Stimulated activated CD8-positive, alpha-beta memory T cell treated with anti-CD3 and anti-CD28 coated beads, Interleukin-4, amount 100 ng/mL, for 1 hour (primary cell): ENCODE measurements around the gene HIC1.

Experiments used
- DNase-seq, 2 donors: peaks; one replicate each; pipeline ENCODE4 v3.0.0-alpha.2; 2020; ENCODE audit warnings: low read depth in 2 of 2, low spot score in 1 of 2

The HIC1 gene

DNA sequence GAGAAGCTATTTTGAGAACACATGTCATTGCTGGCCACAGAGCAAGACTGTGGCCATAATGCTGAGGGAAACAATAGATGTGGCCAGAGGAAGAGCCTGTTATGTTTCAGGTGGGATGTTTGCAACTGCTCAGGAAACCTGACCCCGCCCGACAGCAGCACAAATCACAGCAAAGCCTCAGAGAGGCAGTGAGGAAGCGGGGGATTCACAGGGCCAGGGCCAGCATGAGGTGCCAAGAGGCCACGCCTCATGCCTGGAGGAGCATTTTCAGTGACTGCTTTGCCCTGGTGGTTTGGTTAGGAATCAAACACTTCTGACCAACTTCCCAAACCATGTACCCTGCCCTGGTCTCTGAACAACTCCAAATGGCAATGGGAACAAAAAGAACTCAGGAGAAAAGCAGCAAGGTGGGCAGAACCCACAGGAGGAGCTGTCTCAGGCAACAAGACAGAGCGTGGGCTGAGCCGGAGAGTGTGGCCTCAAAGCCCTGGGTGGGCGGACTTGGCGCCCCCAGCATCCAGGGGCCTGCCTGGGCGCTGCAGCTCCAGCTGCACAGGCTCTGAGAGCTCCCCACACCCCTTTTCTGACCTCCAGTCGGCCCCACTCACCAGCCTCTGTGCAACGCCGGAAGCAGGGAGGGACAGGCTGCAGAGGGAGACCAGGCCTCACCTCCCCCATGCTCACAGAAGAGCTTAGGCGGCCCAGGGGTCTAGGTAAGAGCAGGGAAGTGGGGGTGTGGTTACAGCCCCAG, 20.6 kb downstream of the HIC1 start:
- no peak for DNase-seq

DNA sequence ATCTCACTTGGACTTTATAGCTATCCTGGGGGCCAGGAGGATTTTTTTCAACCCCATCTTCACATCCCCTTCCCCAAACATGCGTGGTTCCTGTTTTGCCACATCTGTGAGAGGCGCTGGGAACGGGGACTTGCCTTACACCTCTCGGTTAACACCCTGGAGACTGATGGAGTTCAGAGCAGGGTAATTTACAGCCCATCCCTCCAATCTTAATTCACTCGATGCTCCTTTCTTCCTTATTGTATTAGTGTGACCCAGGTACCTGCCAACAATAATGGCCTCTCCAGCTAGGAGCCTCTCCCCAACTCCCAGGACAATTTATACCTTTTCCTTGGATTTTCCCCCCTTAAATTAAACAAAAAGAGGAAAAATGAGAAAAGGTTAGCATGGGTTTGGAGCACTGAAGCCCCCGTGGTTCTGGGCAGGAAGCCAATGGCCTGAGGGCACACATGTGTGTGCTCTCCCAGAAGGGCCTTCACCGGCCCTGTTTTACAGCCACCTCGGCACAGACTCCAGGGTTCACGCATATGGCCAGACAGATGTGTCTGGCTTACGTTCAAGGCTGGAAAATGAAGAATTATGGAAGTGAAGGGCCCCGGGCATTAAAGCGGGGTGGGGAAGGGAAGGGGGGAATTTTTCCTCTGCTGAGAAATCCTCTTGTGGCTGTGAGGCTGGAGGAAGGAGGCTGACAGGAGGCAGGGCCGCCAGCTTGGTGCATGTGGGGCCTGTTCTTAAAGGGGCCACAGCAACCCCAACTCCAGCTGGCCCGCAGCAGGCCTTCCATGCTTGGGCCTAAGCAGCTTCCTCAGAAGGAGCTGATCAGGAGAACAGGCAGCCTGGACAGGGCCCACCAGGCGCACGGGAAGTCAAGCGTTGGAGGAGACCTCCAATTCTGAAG, 21.4 kb downstream of the HIC1 start:
- DNase-seq = no peak

DNA sequence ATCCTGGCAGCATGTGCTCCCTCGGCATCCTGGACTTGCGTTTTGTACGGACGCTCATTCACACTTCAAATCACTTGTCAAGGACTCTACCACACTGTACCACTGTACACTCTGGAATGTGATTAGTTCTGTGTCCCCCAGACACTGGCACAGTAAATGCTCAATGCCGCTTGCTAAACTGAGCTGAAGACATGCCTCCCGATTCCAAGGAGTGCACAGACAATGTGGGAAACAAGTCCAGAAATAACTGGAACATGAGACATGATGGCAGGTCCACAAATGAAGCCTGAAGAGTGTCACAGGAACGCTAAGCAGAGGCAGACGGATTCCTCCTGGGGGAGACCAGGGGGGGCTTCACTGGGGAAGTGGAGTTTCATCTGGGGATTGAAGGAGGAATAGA, 22.1 kb downstream of the HIC1 start:
- no peak for DNase-seq

DNA sequence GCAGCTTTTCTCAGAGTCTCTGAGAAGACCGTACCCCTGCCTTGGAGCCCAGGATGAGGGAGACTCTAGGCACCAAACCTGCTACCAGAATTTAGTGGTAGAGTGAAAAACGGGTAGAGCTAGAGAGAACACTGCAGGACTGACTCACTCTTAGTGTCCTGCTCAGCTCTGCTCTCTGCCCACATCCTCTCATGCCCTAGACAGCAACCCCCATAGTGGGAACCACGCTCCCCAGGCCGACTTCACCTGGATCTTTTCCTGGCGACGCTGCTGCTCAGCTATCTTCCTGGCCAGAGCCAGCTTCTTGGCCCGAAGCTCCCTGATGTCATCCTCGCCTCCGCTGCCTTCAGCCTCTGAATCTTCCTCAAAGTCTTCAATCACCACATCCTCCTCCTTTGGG, 26.7 kb downstream of the HIC1 start:
- DNase-seq = no peak

DNA sequence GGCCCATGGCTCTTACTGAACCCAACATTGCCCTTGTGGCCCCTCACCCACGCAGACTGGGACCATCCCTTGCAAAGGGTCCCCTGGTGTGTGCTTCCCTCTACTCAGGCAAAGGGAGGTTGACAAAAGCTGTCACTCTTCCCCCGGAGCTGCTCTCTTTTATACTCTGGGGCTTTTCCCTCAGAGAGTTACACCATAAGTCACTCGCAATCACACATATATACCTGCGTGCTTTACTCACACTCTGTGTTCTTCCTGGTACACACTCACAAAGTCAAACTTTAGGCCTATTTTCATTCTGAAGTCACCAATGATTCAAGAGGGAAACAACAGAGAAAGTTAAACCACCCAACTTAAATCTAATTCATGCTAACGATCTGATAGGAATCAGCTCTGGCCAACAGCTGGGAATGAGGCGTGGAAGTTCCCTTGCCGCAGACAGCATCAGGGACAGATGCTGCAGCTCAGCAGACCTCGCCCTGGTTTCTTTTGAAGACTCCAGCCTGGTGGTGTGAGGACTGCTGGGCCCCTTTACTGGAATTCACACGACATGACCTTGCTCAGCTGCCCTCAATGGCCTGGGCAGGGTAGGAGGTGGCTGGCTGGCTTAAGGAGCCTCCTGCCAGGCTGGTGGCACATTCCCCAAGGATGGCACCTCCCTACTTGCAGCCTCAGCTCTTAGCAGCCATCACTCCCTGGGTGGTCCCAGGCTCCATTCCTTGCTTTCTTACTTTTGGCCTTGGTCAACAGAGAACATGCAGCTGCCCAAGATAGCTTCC, 27.3 kb downstream of the HIC1 start:
- DNase-seq = no peak

DNA sequence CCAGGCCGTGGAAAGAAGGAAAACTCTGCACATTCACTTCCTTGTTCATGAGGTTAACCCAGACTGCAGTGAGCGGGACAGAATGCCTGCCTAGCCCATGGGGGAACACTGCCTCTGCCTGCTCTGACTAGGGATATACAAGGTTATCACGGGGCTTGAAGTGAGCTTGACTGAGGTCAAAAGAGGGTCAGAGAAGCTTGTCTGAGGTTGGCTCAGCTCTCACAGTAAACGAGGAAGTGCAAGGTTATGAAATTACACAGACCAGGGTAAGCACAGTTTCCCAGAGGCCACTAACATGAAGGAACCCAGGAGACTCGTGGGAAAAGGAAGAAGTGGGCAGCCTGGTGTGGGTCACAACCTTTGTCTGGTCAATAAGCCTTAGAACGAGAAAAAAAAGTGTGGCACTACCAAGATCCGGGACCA, 28.7 kb downstream of the HIC1 start:
- no peak for DNase-seq

DNA sequence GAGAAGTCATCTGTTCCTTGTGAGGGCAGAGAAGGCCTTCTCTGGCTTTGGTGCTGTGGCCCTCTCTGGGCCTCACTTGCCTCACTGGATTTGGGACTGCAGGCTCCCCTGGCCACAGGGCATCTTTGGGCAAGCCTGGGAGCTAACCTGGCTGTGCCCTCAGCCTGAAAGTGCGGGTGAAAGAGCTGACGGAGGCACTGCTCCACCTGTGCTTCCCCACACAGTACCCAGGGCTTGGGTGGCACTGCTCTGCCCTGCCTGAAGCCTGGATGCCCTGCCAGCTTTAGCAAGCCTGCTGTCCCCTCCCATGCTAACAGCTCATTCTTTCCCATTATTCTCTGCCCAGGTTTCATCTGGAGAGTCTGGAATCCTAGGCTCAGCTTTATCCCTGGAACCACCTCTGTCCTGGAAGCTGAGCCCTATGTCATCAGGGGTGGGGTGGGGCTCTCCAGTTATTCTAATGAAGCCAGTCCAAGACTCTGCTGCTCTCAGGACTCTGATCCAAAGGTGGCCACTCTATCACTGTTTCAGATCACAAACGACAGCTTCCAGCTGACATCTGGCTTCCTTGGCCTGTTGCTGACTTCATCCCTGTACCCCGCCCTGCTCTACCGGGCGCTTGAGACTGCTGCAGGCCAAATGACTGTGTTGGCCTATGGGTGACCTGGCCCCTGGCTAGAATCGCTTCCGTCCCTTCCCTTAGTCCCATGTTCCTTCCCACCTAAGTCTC, 29.3 kb downstream of the HIC1 start:
- DNase-seq = no peak

DNA sequence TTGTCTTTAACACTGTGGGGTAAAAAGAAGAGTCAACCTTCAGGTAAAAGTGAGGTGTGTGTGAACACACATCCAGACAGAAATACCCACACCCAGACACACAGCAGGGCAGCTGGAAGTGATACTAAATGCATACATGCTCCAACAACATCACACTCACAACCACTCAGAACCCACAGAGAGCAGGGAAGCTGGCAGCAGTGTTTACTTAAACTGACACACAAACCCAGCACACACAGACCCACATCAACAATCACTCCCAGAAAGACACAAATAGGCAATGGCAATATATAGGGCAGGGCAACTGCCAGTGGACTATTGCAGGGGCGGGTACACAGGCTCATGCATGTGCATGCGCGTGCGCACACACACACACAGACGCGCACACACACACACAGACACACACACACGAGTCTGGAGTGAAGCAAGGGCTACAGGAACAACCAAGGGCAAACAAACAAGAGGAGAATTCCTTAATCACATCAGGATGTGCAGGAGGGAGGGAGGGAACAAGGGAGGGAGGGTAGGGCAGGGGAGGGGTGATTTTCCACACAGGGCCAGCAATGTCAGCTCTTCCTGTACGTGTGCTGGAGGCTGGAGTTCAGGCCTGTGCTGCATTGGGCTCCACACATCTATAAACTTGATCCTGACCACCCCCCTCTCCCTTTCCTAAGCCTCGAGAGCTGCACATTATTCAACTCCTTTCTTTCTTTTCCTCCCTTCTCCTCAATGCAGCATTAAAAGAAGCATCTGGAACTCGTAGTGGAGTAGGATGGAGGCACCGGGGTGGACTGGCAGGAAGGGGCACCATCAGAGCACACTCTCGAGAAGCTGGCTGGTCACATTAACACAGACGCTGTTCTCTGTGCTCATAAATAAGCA, 30.1 kb downstream of the HIC1 start:
- no peak for DNase-seq

DNA sequence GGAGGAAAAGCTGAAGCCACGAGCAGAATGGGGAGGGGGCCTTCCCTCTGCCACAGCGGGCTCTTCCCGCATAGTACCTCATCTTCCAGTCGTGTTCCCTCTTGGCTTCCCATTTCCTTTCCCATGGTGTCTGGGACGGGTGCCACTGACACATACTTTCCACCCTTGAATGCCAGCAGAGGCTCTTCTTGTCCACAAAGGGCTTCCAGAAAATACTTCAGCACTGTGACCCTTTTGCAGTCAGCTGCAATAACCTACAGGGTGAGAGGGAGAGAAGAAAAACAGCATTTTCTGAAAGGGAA, 30.7 kb downstream of the HIC1 start:
- DNase-seq = no peak

DNA sequence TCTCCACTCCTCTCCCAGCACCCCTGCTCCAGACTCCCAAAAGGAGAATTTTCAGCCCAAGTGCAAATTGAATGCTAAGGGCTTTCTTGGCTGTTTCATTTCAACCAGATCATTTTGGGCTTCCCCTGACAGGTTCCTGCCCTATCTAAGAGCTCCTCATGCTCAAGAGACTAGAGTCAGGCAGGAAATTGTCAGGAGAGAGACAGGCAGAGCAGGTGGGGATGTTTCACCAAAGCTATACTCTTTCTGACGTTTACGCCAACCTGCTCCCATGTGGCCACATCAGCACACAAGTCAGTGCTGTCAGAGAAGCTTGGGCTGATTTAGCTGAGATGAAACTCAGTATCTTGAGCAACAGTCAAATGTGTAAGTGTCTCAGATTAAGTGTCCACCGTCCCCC, 31.4 kb downstream of the HIC1 start:
- no peak for DNase-seq

DNA sequence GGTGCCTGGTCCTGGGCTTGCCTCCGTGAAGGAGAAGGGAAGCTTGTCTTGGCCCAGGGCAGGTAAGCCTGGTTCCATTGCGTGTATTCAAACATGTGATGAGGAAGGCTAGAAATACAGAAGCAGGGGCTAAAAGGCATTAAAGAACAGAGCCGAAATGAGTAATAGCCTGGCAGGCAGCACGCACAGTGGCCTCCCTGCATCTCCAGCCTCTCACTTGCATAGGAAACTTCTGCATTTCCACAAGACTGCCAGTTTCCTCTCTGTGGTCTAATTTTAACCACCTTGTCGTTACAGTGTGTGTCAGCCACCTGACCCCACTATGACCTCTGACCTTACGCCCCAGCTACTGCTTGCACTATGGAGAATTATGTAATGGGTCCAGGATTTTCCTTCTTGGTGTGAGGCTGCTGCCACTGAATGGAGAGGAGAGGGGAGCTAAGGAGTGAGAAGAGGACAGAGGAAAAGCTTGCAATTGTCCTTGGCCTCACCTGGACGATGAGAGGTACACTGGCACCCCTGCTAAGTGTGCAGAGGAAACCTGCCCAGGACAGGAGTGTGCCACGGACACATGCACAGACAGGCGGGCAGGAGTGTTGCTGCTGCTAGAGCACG, 32.8 kb downstream of the HIC1 start:
- no peak for DNase-seq

DNA sequence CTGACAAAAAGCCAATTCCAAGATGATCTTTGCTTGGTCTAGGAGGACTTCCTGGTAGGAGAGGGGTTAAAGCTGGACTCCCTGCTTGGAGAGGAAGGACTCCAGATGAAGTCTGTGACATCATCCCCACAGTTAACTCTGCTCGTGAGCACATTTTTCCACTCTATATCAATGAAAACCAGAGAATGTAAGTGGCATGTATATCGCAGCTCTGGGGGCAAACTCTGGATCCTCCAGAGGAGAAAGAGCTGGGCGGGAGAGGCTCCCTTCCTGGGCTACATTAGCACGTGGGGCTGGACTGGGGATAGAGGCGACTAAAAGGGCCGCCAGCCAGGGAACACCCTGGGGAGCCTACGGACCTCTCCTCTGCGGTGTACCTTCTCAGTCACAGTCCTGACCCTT, 34.1 kb downstream of the HIC1 start:
- no peak for DNase-seq

DNA sequence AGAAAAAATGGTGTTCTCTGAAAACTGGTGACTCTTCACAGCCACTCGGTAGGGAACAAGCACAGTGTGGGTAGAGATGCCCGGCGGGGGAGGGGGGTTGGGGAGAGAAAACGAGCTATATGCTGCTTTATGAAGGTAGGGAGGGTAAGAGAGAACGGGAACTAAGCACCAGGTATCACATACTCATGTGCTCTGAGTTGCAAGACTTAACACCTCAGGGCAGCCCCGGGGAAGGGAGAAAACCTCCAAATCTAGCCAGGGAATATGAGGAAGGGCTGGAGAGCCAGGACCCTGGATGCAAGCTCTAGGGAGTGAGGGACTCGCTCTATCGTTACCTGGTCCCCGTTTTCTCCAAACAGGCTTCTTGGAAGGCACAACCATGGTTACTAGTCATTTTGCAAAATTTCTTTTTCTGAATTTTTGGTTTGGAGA, 35.3 kb downstream of the HIC1 start:
- no peak for DNase-seq

DNA sequence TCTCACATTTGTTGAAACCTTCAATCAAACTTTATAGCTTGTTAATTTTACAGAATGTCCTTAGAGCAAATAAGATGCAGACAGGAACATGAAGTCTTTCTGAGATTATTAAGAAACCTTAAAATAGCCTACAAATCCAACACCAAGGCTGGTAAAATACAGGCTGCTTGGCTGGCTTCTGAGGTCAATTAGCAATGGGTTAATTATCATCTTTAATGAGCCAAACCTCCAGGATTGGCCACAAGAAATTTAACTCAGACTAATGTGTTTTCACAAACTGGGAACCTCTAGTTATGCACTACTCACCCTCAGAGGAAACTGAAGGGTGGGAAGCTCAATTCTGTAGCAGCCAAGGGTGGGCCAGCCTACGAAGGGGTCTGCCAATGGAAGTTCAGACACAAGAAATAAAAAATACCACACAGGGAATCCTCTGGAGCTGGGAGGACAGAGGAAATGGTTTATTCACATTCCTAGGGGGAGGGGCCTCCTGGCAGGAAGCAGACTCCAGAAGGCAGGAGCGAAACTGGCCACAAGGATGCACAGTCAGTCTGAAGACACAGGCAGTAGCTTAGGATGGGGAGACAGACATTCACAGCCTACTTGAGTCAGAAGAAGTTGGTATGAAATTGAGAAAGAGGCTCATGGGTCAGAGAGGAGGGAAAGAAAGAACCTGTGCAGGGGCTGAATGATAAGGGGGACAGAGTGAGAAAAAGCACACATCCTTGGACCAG, 36.1 kb downstream of the HIC1 start:
- DNase-seq = no peak

DNA sequence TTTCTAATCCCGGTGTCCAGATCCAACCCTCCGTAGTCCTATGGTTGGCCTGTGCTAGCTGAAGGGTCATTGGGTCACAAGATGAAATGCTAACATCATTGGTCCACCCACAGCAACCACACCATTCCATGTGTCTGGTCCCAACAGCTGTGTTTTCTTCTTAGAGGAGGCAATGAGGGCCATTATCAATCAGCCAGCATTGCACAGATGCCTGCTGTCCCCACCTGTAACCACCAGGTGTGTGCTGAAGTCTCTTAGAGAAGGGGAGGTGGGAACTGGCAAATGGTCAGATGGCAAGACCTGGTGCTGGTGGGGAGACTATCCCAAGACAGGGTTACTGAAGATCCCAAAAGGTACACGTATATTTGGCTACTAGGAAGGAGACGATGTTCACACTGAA, 37.4 kb downstream of the HIC1 start:
- no peak for DNase-seq

DNA sequence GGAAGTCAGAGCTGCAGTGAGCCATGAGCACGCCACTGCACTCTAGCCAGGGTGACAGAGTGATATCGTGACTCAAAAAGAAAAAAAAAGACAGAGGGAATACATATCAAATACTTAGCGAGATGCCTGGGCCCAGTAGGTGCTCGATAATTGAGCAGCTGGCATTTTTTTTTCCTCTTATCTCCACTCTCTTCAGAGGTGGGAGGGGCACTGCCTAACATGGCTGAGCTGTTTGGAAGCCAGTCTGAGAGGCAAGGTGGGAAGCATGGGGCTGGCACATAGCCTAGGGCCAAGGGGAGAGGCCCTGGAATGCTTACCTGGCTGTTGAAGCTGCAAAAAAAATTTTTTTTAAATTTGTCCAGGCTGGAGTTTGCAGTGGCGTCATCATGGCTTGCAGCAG, 38.4 kb downstream of the HIC1 start:
- no peak for DNase-seq

DNA sequence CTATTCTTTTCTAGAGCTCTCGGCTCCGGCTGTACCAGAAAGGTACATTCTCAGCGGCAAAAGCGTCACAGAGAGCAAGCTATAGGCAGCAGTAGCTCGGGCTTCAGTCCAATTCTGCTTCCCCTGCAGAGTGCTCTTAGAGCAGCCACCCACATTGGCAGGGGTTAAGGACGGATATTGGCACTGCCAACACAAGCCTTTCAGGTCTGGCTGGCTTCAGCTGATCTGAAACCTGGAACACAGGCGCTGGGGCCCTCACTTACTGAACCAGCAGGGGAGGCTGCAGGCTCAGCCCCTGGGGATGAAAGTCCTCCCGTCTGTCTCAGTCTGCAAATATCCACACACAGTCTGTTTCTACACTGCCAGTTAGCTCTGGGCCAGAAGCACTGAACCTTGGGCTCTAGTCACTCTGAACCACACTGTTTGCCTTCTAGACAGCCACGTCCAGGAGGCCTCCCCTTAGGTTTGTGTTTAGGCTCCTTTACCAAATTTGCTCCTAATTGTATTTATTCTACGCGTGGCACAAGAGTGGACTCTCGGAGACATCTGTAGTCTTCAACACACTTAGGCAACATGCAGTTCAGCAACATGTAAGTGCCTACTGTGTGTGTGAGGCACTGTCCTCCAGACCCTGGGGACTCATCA, 40.1 kb downstream of the HIC1 start:
- no peak for DNase-seq

DNA sequence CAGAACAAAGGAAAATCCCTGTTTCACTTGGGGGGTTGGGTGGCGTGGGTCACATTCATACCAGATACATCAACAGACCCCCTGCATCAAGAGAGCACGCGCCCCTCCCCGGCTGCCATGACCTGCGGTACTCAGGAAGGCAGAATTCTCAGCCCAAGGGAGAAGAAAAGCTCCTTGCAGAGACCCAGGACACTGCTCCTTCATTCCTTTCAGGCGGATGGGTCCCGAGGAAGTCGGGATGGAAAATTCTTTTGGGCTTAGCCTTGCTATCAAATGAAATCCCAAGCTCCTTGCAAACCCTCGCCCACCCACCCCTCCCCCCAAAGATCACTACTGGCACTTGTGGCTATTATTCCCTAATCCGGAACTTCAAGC, 40.6 kb downstream of the HIC1 start:
- no peak for DNase-seq
